Neural cell (in vitro differentiated cells): ENCODE results near the gene EIF1B. TPM values are rescaled to one million over a fixed set of nuclear protein-coding genes. Genes with fewer than 3 reads are reported as not detected.

Source experiments
- H2AFZ ChIP-seq: fragments of 200-600, 300-800 bp; sonication (generic), shearing (Covaris generic); 2 replicates; pipeline ENCODE4 v1.6.0; 2014; ENCODE audit warnings: low read depth, mild to moderate bottlenecking, antibody characterized with exemption, low read length, moderate library complexity
- H3F3A ChIP-seq: fragments of 200-600 bp; shearing (Covaris generic); 2 replicates; pipeline ENCODE4 v1.6.1; 2016; ENCODE audit warnings: mild to moderate bottlenecking, moderate library complexity, mixed read lengths, antibody characterized with exemption, low read length; ENCODE audit not compliant: insufficient read depth, poor library complexity, severe bottlenecking
- H3K27ac ChIP-seq: fragments of 200-600, 300-800 bp; sonication (generic), shearing (Covaris generic); 2 replicates; pipeline ENCODE4 v1.5.1; 2014; ENCODE audit warnings: mild to moderate bottlenecking, low read length, moderate library complexity
- H3K27me3 ChIP-seq: fragments of 300-800, 200-600 bp; sonication (generic), shearing (Covaris generic); 2 replicates; pipeline ENCODE4 v1.6.0; 2014; ENCODE audit warnings: mild to moderate bottlenecking, low read depth, low read length, moderate library complexity; ENCODE audit not compliant: insufficient read depth
- H3K36me3 ChIP-seq: fragments of 300-800, 200-600 bp; sonication (generic), shearing (Covaris generic); 2 replicates; pipeline ENCODE4 v1.5.1; 2014; ENCODE audit warnings: mild to moderate bottlenecking, antibody characterized with exemption, low read length, moderate library complexity; ENCODE audit not compliant: insufficient read depth
- H3K4me2 ChIP-seq: fragments of 300-800, 200-600 bp; sonication (generic), shearing (Covaris generic); 2 replicates; pipeline ENCODE4 v1.6.0; 2014; ENCODE audit warnings: mild to moderate bottlenecking, low read length
- H3K4me3 ChIP-seq: fragments of 300-800, 200-600 bp; sonication (generic), shearing (Covaris generic); 2 replicates; pipeline ENCODE4 v1.5.1; 2014; ENCODE audit warnings: mild to moderate bottlenecking, low read length, moderate library complexity
- H3K79me2 ChIP-seq: fragments of 200-600 bp; shearing (Covaris generic); replicated peaks from 2 replicates; pipeline ENCODE4 v1.6.0; 2014; ENCODE audit warnings: mild to moderate bottlenecking, low read length, moderate library complexity; ENCODE audit not compliant: insufficient read depth
- H3K9ac ChIP-seq: fragments of 300-800, 200-600 bp; sonication (generic), shearing (Covaris generic); 2 replicates; pipeline ENCODE4 v1.6.1; 2016; ENCODE audit warnings: mild to moderate bottlenecking, low read length, mixed read lengths
- H3K9me2 ChIP-seq: fragments of 200-600 bp; shearing (Covaris generic); 2 replicates; pipeline ENCODE4 v1.6.1; 2016; ENCODE audit warnings: mild to moderate bottlenecking, low read length, mixed read lengths; ENCODE audit not compliant: insufficient read depth
- H3K9me3 ChIP-seq: fragments of 200-600, 300-800 bp; sonication (generic), shearing (Covaris generic); 2 replicates; pipeline ENCODE4 v1.6.1; 2016; ENCODE audit warnings: mild to moderate bottlenecking, mixed run types, low read length, moderate library complexity, mixed read lengths
- H4K20me1 ChIP-seq: fragments of 200-600 bp; shearing (Covaris generic); 2 replicates; pipeline ENCODE4 v1.6.1; 2016; ENCODE audit warnings: mild to moderate bottlenecking, mixed run types; ENCODE audit not compliant: insufficient read depth
- CTCF ChIP-seq: fragments of 450-650 bp; IDR thresholded peaks from 2 replicates; pipeline ENCODE4 v1.5.1; 2014; ENCODE audit warnings: antibody characterized with exemption, mild to moderate bottlenecking, moderate library complexity; ENCODE audit not compliant: poor library complexity, severe bottlenecking
- EP300 ChIP-seq: fragments of 450-650 bp; conservative IDR thresholded peaks from 2 replicates; pipeline ENCODE4 v1.6.1; 2014; ENCODE audit warnings: antibody characterized with exemption, mild to moderate bottlenecking, moderate library complexity; ENCODE audit not compliant: poor library complexity, severe bottlenecking
- EZH2 ChIP-seq: fragments of 200-600, 300-800 bp; shearing (Covaris generic), sonication (generic); IDR thresholded peaks from 2 replicates; pipeline ENCODE4 v1.6.1; 2014; ENCODE audit warnings: antibody characterized with exemption, low read length, borderline replicate concordance, mild to moderate bottlenecking; ENCODE audit not compliant: insufficient read depth, poor library complexity, severe bottlenecking
- MXI1 ChIP-seq: fragments of 450-650 bp; conservative IDR thresholded peaks from 2 replicates; pipeline ENCODE4 v1.6.1; 2014; ENCODE audit warnings: antibody characterized with exemption, mild to moderate bottlenecking; ENCODE audit not compliant: poor library complexity, severe bottlenecking
- POLR2AphosphoS5 ChIP-seq: IDR thresholded peaks from 2 replicates; pipeline ENCODE4 v1.6.1; 2012
- RAD21 ChIP-seq: fragments of 450-650 bp; conservative IDR thresholded peaks from 2 replicates; pipeline ENCODE4 v1.6.1; 2014; ENCODE audit warnings: antibody characterized with exemption, mild to moderate bottlenecking, moderate library complexity
- TAF1 ChIP-seq: IDR thresholded peaks from 2 replicates; pipeline ENCODE4 v1.6.1; 2012; ENCODE audit warnings: low read depth
- polyA plus RNA-seq: library from polyadenylated mRNA; depleted of rRNA; stranded (reverse); fragments of >200 nt; gene quantifications from 2 replicates; pipeline ENCODE4 v1.2.3, GENCODE V29; 2014
- TF ChIP-seq, protein P1 (sequence below): IDR thresholded peaks from 2 replicates; pipeline ENCODE4 v1.6.1; 2012; ENCODE audit warnings: borderline replicate concordance

EIF1B gene
- polyA plus RNA-seq, 1 donor from 2014 or later: 88.0 TPM

DNA sequence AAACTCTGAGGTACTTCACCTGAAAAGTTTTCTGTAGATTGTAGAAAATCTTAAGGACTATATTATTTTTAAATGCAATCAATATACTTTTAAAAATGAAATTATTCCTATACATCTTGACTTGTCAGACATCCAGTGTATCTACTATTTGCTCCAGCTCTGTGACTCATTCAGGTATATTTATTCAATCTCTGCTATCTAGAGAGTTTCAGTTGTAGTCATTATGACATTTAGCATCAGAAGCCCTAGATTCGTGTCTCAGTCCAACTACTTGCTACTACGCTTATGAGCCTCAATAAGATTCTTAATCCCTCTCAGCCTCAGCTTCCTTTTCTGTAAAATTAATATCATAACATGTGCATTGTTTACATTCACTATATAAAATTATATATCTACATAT is 22.3 kb upstream of the EIF1B start:
- Histone ChIP-seq H3K4me3 (no peak overlapping the region), H3K9me2 (no peaks in the 10 kb centered on the region), H3K9me3 (no peaks in the 10 kb centered on the region), H3K9ac (no peak overlapping the region), H3F3A (no peaks in the 10 kb centered on the region), H3K79me2 (no peaks in the 10 kb centered on the region), H3K4me2 (no peak overlapping the region), H2AFZ (no peak overlapping the region), H3K36me3 (no peaks in the 10 kb centered on the region), H3K27me3 (no peaks in the 10 kb centered on the region), H4K20me1 (no peaks in the 10 kb centered on the region), H3K27ac (no peak overlapping the region)
- no peak for TF ChIP-seq POLR2AphosphoS5
- TF ChIP-seq EP300: no peak
- TF ChIP-seq MXI1: no peak
- no peak for TF ChIP-seq RAD21
- TF ChIP-seq, protein P1, sequence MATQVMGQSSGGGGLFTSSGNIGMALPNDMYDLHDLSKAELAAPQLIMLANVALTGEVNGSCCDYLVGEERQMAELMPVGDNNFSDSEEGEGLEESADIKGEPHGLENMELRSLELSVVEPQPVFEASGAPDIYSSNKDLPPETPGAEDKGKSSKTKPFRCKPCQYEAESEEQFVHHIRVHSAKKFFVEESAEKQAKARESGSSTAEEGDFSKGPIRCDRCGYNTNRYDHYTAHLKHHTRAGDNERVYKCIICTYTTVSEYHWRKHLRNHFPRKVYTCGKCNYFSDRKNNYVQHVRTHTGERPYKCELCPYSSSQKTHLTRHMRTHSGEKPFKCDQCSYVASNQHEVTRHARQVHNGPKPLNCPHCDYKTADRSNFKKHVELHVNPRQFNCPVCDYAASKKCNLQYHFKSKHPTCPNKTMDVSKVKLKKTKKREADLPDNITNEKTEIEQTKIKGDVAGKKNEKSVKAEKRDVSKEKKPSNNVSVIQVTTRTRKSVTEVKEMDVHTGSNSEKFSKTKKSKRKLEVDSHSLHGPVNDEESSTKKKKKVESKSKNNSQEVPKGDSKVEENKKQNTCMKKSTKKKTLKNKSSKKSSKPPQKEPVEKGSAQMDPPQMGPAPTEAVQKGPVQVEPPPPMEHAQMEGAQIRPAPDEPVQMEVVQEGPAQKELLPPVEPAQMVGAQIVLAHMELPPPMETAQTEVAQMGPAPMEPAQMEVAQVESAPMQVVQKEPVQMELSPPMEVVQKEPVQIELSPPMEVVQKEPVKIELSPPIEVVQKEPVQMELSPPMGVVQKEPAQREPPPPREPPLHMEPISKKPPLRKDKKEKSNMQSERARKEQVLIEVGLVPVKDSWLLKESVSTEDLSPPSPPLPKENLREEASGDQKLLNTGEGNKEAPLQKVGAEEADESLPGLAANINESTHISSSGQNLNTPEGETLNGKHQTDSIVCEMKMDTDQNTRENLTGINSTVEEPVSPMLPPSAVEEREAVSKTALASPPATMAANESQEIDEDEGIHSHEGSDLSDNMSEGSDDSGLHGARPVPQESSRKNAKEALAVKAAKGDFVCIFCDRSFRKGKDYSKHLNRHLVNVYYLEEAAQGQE: no peak

DNA sequence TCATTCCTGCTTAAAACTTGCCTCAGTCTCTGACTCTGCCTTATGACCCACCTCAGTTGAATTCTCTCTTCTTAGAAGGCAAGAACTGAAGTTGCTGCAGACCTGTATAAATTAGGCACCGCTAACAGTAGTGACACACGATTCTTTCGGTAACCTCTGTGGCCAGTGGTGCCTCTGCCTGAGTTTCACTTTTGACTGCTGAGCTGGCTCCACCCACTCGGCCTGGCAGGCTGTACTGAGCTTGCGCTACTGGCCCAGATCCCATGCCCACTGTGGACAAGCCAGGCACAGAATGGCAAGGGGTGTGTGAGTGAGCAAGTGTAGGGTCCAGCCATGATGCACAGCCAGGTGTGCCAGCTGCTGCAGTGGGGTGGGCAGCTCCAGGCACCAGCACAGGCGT is 19.1 kb upstream of the EIF1B start:
- no peaks in the 10 kb centered on the region for H3K79me2 ChIP-seq
- TF ChIP-seq TAF1 (no peak), EZH2 (no peak), CTCF (no peak), EP300 (no peak), POLR2AphosphoS5 (no peak)
- H4K20me1 ChIP-seq: no peaks in the 10 kb centered on the region
- H3K9me3 ChIP-seq: no peaks in the 10 kb centered on the region
- H2AFZ ChIP-seq: no peak overlapping the region
- H3K4me2 ChIP-seq: no peak overlapping the region
- no peak overlapping the region for H3K9ac ChIP-seq
- no peaks in the 10 kb centered on the region for H3K9me2 ChIP-seq
- no peaks in the 10 kb centered on the region for H3K27me3 ChIP-seq
- H3K4me3 ChIP-seq: no peak overlapping the region
- H3K27ac ChIP-seq: no peak overlapping the region
- no peaks in the 10 kb centered on the region for H3F3A ChIP-seq
- H3K36me3 ChIP-seq: no peaks in the 10 kb centered on the region

- no peaks in the 10 kb centered on the region for H3K27me3 ChIP-seq
- no peaks in the 10 kb centered on the region for H3K9me3 ChIP-seq
- H3K4me2 ChIP-seq: no peak overlapping the region
- no peaks in the 10 kb centered on the region for H3K9me2 ChIP-seq
- no peak for TF ChIP-seq EP300
- no peak for TF ChIP-seq RAD21
- no peak for TF ChIP-seq POLR2AphosphoS5
- no peak for TF ChIP-seq EZH2
- TF ChIP-seq CTCF: no peak
- TF ChIP-seq TAF1: no peak
- no peak for TF ChIP-seq MXI1
- TF ChIP-seq, protein P1: no peak
- no peak overlapping the region for H2AFZ ChIP-seq
- H4K20me1 ChIP-seq: no peaks in the 10 kb centered on the region
- H3K79me2 ChIP-seq: no peaks in the 10 kb centered on the region
- no peaks in the 10 kb centered on the region for H3F3A ChIP-seq
- no peak overlapping the region for H3K4me3 ChIP-seq
- no peaks in the 10 kb centered on the region for H3K36me3 ChIP-seq
- H3K27ac ChIP-seq: no peak overlapping the region
- H3K9ac ChIP-seq: no peak overlapping the region
Observed at GRCh38 chr3:40291471-40291870, 18.0 kb upstream of the EIF1B start.
